Ovary (tissue), 9 donors: ENCODE data around the gene SLC23A2. TPM values are rescaled to one million over a fixed set of nuclear protein-coding genes. Genes with fewer than 3 reads are reported as not detected.
"Not testable (repeated sequence)": the region's sequence is repeated elsewhere in the genome, so short reads cannot be mapped to it uniquely, and the experiment has no call there.

Experiments
- DNase-seq, 5 donors: peaks; one replicate each; pipeline ENCODE4 v3.0.0-alpha.2; 2019 to 2020
- H3K27ac ChIP-seq, 2 donors: fragments of 200-600 bp; one replicate each; pipeline versions ENCODE4 v1.5.1 to v1.8.0; 2019 to 2022
- H3K27me3 ChIP-seq: fragments of 200-600 bp; one replicate; pipeline ENCODE4 v1.8.0; 2022
- H3K36me3 ChIP-seq: fragments of 200-600 bp; sonication (generic); one replicate; pipeline ENCODE4 v1.5.1; 2019
- H3K4me1 ChIP-seq: one replicate; pipeline ENCODE4 v1.8.1; 2013; ENCODE audit warnings: mild to moderate bottlenecking, moderate library complexity; ENCODE audit not compliant: insufficient read depth
- H3K4me3 ChIP-seq: fragments of 200-600 bp; sonication (generic); one replicate; pipeline ENCODE4 v1.5.1; 2017
- H3K9me3 ChIP-seq, 2 donors: fragments of 200-600 bp in 1 of 2; sonication (generic) in 1 of 2; one replicate each; pipeline versions ENCODE4 v1.5.1 to v1.8.1; 2013 to 2019; ENCODE audit warnings: mild to moderate bottlenecking in 1 of 2, moderate library complexity in 1 of 2
- EP300 ChIP-seq: sonication (generic); formaldehyde crosslinking; IDR thresholded peaks from one replicate; pipeline ENCODE4 v1.6.1; 2017; ENCODE audit warnings: antibody characterized with exemption
- POLR2A ChIP-seq: fragments of 450-650 bp; IDR thresholded peaks from one replicate; pipeline ENCODE4 v1.6.1; 2017; ENCODE audit warnings: antibody characterized with exemption, mild to moderate bottlenecking, moderate library complexity
- WGBS, 3 donors: extraction: QIAGEN DNeasy Blood & Tissue Kit in 1 of 3; methylation state at CpG; one replicate each; pipeline versions ENCODE4 v1.1.5 to v1.1.7; 2013 to 2017; 5-methylcytosine and 5-hydroxymethylcytosine counted together
- intact Hi-C, 4 donors: fragments of 100-400 bp; cut with DNase I; formaldehyde crosslinking; loops; one replicate each; pipeline versions ENCODE4 v1.11.0 to v1.15.1; 2022 to 2023
- polyA plus RNA-seq, 2 donors: library from polyadenylated mRNA; stranded (reverse); fragments of 200-250 nt in 1 of 2; fragments of 350-450 nt in 1 of 2; fragmentation: Illumina TruSeq in 1 of 2; extraction: RNeasy Lipid Tissue Mini Kit (QIAGEN cat#74804) in 1 of 2; gene quantifications; one replicate each; pipeline ENCODE4 v1.2.3, GENCODE V29; 2013 to 2014
- total RNA-seq, 7 donors: library from RNA; depleted of rRNA in 2 of 7; stranded (reverse); fragments of >200 nt in 2 of 7; fragmentation: NEBNext Ultra II Directional in 3 of 7; extraction: Animal tissue kit (Norgen Biotek cat#: 25700) in 3 of 7; gene quantifications; one replicate each; pipeline versions ENCODE4 v1.1.0 to v1.2.4, GENCODE V29; 2016 to 2023
- TF ChIP-seq, protein P1 (sequence below), 3 donors: fragments of 450-650 bp in 2 of 3; fragments of 200-600 bp in 1 of 3; IDR thresholded peaks; one replicate each; pipeline versions ENCODE4 v1.5.1 to v1.8.0; 2016 to 2022; ENCODE audit warnings: antibody characterized with exemption in 3 of 3, mild to moderate bottlenecking in 1 of 3
- donor health status: DM: no; HTN: no; CAD: no; lungs with moderate emphysema.
- donor health status: DM: no; HTN: no; CAD: no.
- donor health status: Bipolar disorder and iron deficiency.
- donor health status: DM: yes; HTN: yes; CAD: no.
- donor health status: DM: no; HTN: no; CAD: no.
- donor health status: DM: yes; HTN: yes; CAD: no.

SLC23A2 gene
- total and polyA plus RNA-seq, 9 donors = 28.7 to 95.6 (median 61.0) TPM

DNA sequence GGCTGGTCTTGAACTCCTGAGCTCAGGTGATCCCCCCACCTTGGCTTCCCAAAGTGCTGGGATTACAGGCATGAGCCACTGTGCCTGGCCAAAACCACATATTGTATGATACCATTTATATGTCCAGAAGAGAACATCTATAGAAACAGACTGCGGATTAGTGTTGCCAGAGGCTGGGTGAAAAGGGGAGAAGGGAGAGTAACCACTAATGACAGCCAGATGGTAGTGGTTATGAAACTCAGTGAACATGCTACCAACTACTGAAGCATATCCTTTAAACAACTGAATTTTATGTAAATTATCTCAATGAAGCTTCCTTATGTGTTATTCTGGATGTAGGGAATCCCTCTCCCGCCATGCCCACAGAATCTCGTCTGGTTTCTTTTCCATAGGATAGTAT is 15.7 kb downstream of the SLC23A2 start:
- peaks cover 14% of the 10 kb centered on the region for H3K4me1 ChIP-seq
- H3K27ac ChIP-seq = peak overlapping the region in 1 of 2 donors; percentile 26
- WGBS, 3 donors = 94 to 96% (median 95%) methylated on average over 3 of the region's 3 CpGs
- no peak for DNase-seq
- no peak overlapping the region for H3K4me3 ChIP-seq
- H3K9me3 ChIP-seq = no peaks in the 10 kb centered on the region
- H3K36me3 ChIP-seq = no peaks in the 10 kb centered on the region
- intact Hi-C loops = no loop called here
- no peaks in the 10 kb centered on the region for H3K27me3 ChIP-seq
- TF ChIP-seq EP300 (no peak), POLR2A (no peak)
- TF ChIP-seq, protein P1, sequence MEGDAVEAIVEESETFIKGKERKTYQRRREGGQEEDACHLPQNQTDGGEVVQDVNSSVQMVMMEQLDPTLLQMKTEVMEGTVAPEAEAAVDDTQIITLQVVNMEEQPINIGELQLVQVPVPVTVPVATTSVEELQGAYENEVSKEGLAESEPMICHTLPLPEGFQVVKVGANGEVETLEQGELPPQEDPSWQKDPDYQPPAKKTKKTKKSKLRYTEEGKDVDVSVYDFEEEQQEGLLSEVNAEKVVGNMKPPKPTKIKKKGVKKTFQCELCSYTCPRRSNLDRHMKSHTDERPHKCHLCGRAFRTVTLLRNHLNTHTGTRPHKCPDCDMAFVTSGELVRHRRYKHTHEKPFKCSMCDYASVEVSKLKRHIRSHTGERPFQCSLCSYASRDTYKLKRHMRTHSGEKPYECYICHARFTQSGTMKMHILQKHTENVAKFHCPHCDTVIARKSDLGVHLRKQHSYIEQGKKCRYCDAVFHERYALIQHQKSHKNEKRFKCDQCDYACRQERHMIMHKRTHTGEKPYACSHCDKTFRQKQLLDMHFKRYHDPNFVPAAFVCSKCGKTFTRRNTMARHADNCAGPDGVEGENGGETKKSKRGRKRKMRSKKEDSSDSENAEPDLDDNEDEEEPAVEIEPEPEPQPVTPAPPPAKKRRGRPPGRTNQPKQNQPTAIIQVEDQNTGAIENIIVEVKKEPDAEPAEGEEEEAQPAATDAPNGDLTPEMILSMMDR (IDR thresholded peaks at IDR 0.05) = no peak

DNA sequence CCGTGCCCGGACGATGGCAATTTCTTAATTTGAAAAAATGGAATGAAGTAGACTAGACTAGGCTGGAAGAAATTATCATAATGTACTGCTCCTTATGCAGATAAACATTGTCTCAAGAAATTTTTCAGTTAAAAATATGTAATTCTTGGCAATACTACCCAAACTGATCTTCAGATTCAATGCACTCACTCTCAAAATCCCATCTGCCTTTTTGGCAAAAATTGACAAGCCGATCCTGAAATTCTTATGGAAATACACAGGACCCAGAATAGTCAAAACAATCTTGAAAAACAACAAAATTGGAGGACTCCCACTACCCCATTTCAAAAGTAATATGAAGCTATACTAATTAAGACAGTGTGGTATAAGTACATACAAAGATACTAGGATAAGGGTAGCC is 19.0 kb downstream of the SLC23A2 start:
- Histone ChIP-seq H3K27ac (no peak overlapping the region), H3K9me3 (no peaks in the 10 kb centered on the region), H3K36me3 (no peaks in the 10 kb centered on the region), H3K27me3 (no peaks in the 10 kb centered on the region), H3K4me3 (no peak overlapping the region), H3K4me1 (peaks cover 24% of the 10 kb centered on the region)
- WGBS, 3 donors = 54 to 74% (median 72%) methylated on average over 4 of the region's 4 CpGs
- TF ChIP-seq POLR2A (no peak), EP300 (no peak)
- TF ChIP-seq, protein P1 (IDR thresholded peaks at IDR 0.05) = no peak
- intact Hi-C loops = no loop called here
- DNase-seq = no peak

DNA sequence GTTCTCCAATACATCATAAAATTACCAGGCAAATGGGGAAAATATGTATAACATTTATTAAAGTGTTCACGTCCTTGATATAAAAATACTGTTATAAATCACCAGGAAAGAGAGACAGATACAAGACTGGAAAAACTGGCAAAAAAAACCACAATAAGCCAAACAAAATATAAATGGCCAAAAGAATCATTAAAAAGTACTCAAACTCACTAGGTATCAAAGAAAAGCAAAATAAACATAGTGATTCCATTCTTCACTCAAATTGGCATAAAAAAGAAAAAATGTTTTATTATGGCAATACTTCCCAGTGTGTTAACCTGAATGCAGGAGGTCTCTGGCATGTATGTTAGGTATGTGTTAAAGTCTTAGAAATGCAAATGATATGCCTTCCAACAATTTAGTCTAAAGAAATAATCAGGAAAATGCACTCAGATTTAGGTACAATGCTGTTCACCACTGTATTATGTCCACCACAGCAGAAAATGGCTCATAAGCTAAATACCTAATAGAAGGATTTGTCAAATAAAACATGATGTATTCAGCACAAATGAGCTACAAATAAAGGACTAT is 21.4 kb downstream of the SLC23A2 start:
- Histone ChIP-seq H3K4me1 (peaks cover 24% of the 10 kb centered on the region), H3K4me3 (no peak overlapping the region), H3K36me3 (no peaks in the 10 kb centered on the region), H3K27ac (no peak overlapping the region), H3K27me3 (no peaks in the 10 kb centered on the region), H3K9me3 (no peaks in the 10 kb centered on the region)
- no peak for TF ChIP-seq EP300
- no peak for TF ChIP-seq POLR2A
- TF ChIP-seq, protein P1 (IDR thresholded peaks at IDR 0.05) = no peak
- intact Hi-C loops = no loop called here
- 6 to 17% (median 15%) methylated on average over 1 of the region's 1 CpG for WGBS, 3 donors
- no peak for DNase-seq

DNA sequence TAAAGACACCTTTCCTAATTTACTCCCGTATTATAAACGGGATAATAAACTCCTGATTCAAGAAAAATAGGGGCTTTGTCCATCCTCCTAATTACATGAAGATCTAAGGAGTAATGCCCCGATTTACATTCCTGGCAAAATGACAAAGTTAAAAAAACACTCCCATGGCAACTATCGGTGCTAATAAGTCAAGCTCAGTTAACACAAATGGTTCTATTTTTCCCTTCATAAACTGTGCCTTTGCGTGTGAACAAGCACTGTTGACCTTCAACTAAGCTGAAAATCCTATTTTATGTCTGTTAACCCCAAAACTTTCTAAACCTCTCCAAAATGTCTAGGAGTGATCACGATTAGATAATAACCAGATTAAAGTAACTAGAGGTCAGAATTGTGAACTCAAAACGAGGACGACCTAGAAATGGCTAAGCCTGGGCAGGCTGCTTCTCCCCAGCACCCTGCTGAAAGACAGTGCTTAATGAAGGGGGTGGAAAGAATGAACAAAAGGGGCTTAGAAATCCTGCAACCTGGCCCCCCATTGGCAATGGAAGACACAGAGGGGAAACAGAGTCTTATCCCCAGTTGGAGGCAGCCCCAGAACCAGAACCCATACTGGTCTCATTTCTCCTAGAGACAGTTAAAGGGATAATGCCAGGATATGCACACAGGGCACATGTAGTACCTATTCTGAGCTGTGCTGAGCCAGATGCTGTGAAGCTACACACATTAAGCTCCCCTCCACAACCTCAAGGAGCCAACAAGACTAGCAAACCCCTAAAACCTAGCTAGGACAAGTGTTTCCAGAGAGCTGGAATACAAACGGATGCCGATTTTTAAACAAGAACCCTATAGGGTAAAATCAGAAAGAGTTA is 23.0 kb downstream of the SLC23A2 start:
- Histone ChIP-seq H3K4me3 (no peak overlapping the region), H3K27me3 (no peaks in the 10 kb centered on the region), H3K4me1 (peaks cover 27% of the 10 kb centered on the region), H3K36me3 (no peaks in the 10 kb centered on the region), H3K27ac (peak overlapping the region in 1 of 2 donors; percentile 65), H3K9me3 (no peaks in the 10 kb centered on the region)
- intact Hi-C loops = no loop called here
- 16 to 27% (median 22%) methylated on average over 10 of the region's 10 CpGs for WGBS, 3 donors
- TF ChIP-seq POLR2A = no peak
- TF ChIP-seq, protein P1 (IDR thresholded peaks at IDR 0.05) = no peak
- no peak for TF ChIP-seq EP300
- DNase-seq = no peak

DNA sequence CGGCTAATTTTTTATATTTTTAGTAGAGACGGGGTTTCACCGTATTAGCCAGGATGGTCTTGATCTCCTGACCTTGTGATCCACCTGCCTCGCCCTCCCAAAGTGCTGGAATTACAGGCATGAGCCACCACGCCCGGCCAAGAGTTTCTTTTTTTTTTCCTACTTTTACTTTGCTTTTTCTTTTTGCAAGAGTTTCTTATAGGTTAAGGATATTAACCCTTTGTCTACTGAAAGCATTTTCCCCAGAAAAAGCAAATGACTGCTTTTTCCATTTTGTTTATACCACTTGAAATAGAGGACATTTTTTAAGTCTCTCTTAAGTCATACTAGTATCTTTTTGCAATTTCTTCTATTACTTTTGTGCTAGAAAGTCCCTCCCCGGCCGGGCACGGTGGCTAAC is 25.3 kb downstream of the SLC23A2 start:
- peaks cover 34% of the 10 kb centered on the region for H3K4me1 ChIP-seq
- H3K9me3 ChIP-seq, DNase-seq, H3K4me3 ChIP-seq, H3K27me3 ChIP-seq, H3K36me3 ChIP-seq, intact Hi-C loops: not testable (repeated sequence)
- H3K27ac ChIP-seq = peak overlapping the region in 1 of 2 donors; percentile 88
- 70 to 77% (median 71%) methylated on average over 9 of the region's 9 CpGs for WGBS, 3 donors
